ENCODE results near the gene MRPL34. TPM values are rescaled to one million over a fixed set of nuclear protein-coding genes. Genes with fewer than 3 reads are reported as not detected.

MRPL34 gene
- total and polyA plus RNA-seq, 12 donors, result 122 to 301 (median 155) TPM

- 9% methylated on average over 69 to 75 of the region's 75 CpGs for WGBS, 2 donors
- Histone ChIP-seq H3K27ac (no peak within 1 kb of the TSS), H3K4me3 (peak within 1 kb of the TSS; percentile 6 to 56 (median 42)), H3K27me3 (peaks cover 11 to 21% (median 16%) of the 10 kb centered on the region in 7 donors), H3K4me1 (peaks cover 13 to 19% (median 16%) of the 10 kb centered on the region in 9 donors), H3K9me3 (no peaks in the 10 kb centered on the region), H3K36me3 (peaks cover 0 to 30% (median 10%) of the 10 kb centered on the region in 9 donors)
- ATAC-seq (peak; percentile 23 to 42 (median 26)), DNase-seq (peak in 1 of 2 donors; percentile 29)
- intact Hi-C loops (cut with DNase I), result loop anchor here (1.0 to 10.0 kb wide), 12 partner anchors 21 to 507 kb away; partner anchors contain the start of gene USE1 (in 1 of the 10)
- no peak for TF ChIP-seq CTCF (IDR thresholded peaks at IDR 0.05)
These were observed 24.0 kb upstream of the MRPL34 start, which contains the start of gene ANKLE1 for GRCh38 chr19:17281391-17282304. TSS of gene ANKLE1 (plus strand) at chr19:17281901. CDS start at chr19:17281921, 20 bp downstream.

DNA sequence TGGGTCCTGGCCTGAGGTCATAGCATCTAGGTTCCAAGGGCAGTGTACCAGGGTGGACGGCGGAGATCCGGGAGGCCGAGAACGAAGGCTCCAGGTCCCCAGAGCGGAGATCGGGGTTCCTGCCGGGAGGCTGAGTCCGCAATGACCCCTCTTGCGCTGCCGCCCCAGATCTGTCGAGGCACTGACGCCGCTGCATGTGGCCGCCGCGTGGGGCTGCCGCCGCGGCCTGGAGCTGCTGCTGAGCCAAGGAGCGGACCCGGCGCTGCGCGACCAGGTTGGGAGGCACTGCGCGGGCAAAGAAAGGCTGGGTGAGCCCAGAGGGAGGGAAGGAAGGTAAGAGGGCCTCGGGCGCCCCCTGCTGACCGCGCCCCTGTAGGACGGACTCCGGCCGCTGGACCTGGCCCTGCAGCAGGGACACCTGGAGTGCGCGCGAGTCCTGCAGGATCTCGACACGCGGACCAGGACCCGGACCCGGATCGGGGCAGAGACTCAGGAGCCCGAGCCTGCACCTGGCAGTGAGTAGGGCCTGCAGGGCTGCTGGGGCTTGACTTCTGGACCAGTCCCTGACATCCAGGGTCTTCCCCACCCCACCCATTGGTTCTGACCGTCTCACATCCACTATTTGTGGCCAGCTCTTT is 23.1 kb upstream of the MRPL34 start:
- Histone ChIP-seq H3K27me3 (peaks cover 11 to 21% (median 16%) of the 10 kb centered on the region in 7 donors), H3K9me3 (no peaks in the 10 kb centered on the region), H3K36me3 (peaks cover 0 to 20% (median under 1%) of the 10 kb centered on the region in 9 donors), H3K4me3 (peak overlapping the region; percentile 6 to 56 (median 42)), H3K27ac (no peak overlapping the region), H3K4me1 (peaks cover 13 to 19% (median 16%) of the 10 kb centered on the region in 9 donors)
- ATAC-seq (peak; percentile 89 to 97 (median 94)), DNase-seq (peak; percentile 78 to 86)
- peak; percentile 89 to 98 (median 95) for TF ChIP-seq CTCF (IDR thresholded peaks at IDR 0.05)
- intact Hi-C loops (cut with DNase I), result loop anchor here (1.0 to 10.0 kb wide), 12 partner anchors 22 to 508 kb away; partner anchors contain the start of gene USE1 (in 1 of the 10)
- WGBS, 2 donors, result 3% methylated on average over 45 of the region's 45 CpGs

DNA sequence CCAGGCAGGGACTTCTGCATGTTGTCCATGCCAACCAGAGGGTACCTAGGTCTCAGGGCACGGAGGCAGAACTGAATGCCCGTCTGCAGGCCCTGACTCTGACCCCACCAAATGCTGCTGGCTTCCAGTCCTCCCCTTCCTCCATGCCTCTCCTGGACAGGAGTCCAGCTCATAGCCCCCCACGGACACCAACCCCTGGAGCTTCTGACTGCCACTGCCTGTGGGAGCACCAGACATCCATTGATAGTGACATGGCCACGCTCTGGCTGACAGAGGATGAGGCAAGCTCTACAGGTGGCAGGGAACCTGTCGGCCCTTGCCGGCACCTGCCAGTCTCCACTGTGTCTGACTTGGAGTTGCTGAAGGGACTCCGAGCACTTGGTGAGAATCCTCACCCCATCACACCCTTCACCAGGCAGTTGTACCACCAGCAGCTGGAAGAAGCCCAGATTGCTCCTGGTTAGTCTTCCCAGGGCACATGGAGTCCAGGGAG is 22.1 kb upstream of the MRPL34 start:
- TF ChIP-seq CTCF (IDR thresholded peaks at IDR 0.05), result no peak
- ATAC-seq, result no peak
- WGBS, 2 donors, result 95 to 96% methylated on average over 7 of the region's 7 CpGs

More for the DNA sequence above, 22.1 kb upstream of the MRPL34 start:
- Histone ChIP-seq H3K27me3 (peaks cover 11 to 24% (median 16%) of the 10 kb centered on the region in 7 donors), H3K9me3 (no peaks in the 10 kb centered on the region), H3K4me1 (peaks cover 13 to 19% (median 16%) of the 10 kb centered on the region in 9 donors), H3K36me3 (peaks cover 0 to 11% (median 0%) of the 10 kb centered on the region in 9 donors), H3K4me3 (no peak overlapping the region), H3K27ac (no peak overlapping the region)
- no peak for DNase-seq
- intact Hi-C loops (cut with DNase I), result loop anchor here (2.0 to 10.0 kb wide), 11 partner anchors 23 to 509 kb away; partner anchors contain the start of gene USE1 (in 1 of the 10)

All from heart right ventricle (tissue), 16 donors.